CD4-positive, alpha-beta T cell (primary cell): ENCODE data around the gene NOC3L. TPM values are rescaled to one million over a fixed set of nuclear protein-coding genes. Genes with fewer than 3 reads are reported as not detected.

Experiments used
- ATAC-seq: fragments of 200-7000 bp; cut with Tn5 transposase; one replicate; pipeline ENCODE4 v1.10.0; 2022; ENCODE audit warnings: mild to moderate bottlenecking; ENCODE audit not compliant: poor library complexity
- CTCF ChIA-PET: fragments of 350-600 bp; sonication (Branson Sonifier 250); formaldehyde crosslinking; loops from one replicate; lab custom pipeline; 2021; ENCODE audit warnings: antibody characterized with exemption, inconsistent platforms; lab: Charles Lee
- POLR2A ChIA-PET: fragments of 350-600 bp; sonication (Branson Sonifier 250); formaldehyde crosslinking; loops from one replicate; lab custom pipeline; 2021; ENCODE audit warnings: antibody characterized with exemption, inconsistent platforms; lab: Charles Lee
- DNase-seq, 14 experiments: peaks; one replicate each; pipeline ENCODE4 v3.0.0-alpha.2; 2013 to 2020; ENCODE audit warnings: mixed read lengths in 2 of 14
- H3K27ac ChIP-seq, 2 donors: one replicate each; pipeline versions ENCODE4 v1.5.1 to v1.7.0; 2013; ENCODE audit warnings: low read length in 2 of 2, low read depth in 1 of 2, mild to moderate bottlenecking in 1 of 2
- H3K27me3 ChIP-seq, 2 experiments: 1 replicate in 1 of 2; 2 replicates in 1 of 2; pipeline versions ENCODE4 v1.6.1 to v1.7.0; 2013; ENCODE audit warnings: low read length in 2 of 2, control low read depth in 1 of 2, mild to moderate bottlenecking in 1 of 2, moderate library complexity in 1 of 2; ENCODE audit not compliant: insufficient read depth in 2 of 2, control insufficient read depth in 1 of 2
- H3K36me3 ChIP-seq: one replicate; pipeline ENCODE4 v1.6.1; 2013; ENCODE audit warnings: low read length, control low read depth; ENCODE audit not compliant: insufficient read depth
- H3K4me1 ChIP-seq: one replicate; pipeline ENCODE4 v1.6.1; 2013; ENCODE audit warnings: low read length, control low read depth; ENCODE audit not compliant: insufficient read depth
- H3K4me3 ChIP-seq: one replicate; pipeline ENCODE4 v1.5.1; 2013; ENCODE audit warnings: mild to moderate bottlenecking, low read length, moderate library complexity
- H3K9me3 ChIP-seq, 2 experiments: 1 replicate in 1 of 2; 2 replicates in 1 of 2; pipeline versions ENCODE4 v1.6.1 to v1.7.0; 2013; ENCODE audit warnings: low read length in 2 of 2, mild to moderate bottlenecking in 2 of 2, control low read depth in 1 of 2, moderate library complexity in 1 of 2; ENCODE audit not compliant: control insufficient read depth in 1 of 2, insufficient read depth in 1 of 2
- H3K27ac Mint-ChIP-seq: one replicate; pipeline ENCODE4 v1.8.0; 2020; ENCODE audit warnings: mixed read lengths
- H3K27me3 Mint-ChIP-seq: one replicate; pipeline ENCODE4 v1.8.0; 2021; ENCODE audit warnings: mixed read lengths
- H3K36me3 Mint-ChIP-seq: one replicate; pipeline ENCODE4 v1.8.0; 2021; ENCODE audit warnings: low read depth, mixed read lengths
- H3K4me1 Mint-ChIP-seq: one replicate; pipeline ENCODE4 v1.8.0; 2021; ENCODE audit warnings: low read depth, mixed read lengths
- H3K4me3 Mint-ChIP-seq: one replicate; pipeline ENCODE4 v1.8.0; 2020; ENCODE audit warnings: mild to moderate bottlenecking, mixed read lengths
- H3K9me3 Mint-ChIP-seq: one replicate; pipeline ENCODE4 v1.8.0; 2020; ENCODE audit warnings: mixed read lengths
- CTCF ChIP-seq: fragments of 200-600 bp; IDR thresholded peaks from one replicate; pipeline ENCODE4 v1.8.0; 2022; ENCODE audit warnings: antibody characterized with exemption, mild to moderate bottlenecking
- intact Hi-C, 2 experiments: fragments of 100-400 bp; cut with DNase I in 1 of 2; cut with micrococcal nuclease in 1 of 2; formaldehyde crosslinking; loops; one replicate each; pipeline versions ENCODE4 v1.15.1 to v1.9.0; 2023 to 2025; cut with DNase I, micrococcal nuclease
- total RNA-seq, 174 experiments: library from RNA in 2 of 174; stranded (reverse) in 2 of 174; gene quantifications; one replicate each; pipeline ENCODE4 v1.2.3 and lab custom pipeline; 2021 to 2026

Gene NOC3L
- total RNA-seq, 2 experiments from 2014 or later = 7.1 to 8.0 TPM

- H3K27ac Mint-ChIP-seq = peak overlapping the region; percentile 94
- peaks cover 40% of the 10 kb centered on the region for H3K36me3 Mint-ChIP-seq
- no peak for TF ChIP-seq CTCF
- intact Hi-C loops = loop anchor here in 1 of 2 experiments (2.0 to 10.0 kb wide), 5 partner anchors 184 to 1768 kb away; partner anchors contain the start of genes EXOC6, FRA10AC1, HELLS and KIF11
- peak overlapping the region; percentile 93 for H3K4me3 Mint-ChIP-seq
- H3K27ac ChIP-seq = peak overlapping the region in 1 of 2 donors; percentile 75
- peaks cover 9% of the 10 kb centered on the region for H3K36me3 ChIP-seq
- no peaks in the 10 kb centered on the region for H3K9me3 ChIP-seq
- H3K4me1 Mint-ChIP-seq = peaks cover 48% of the 10 kb centered on the region
- no peaks in the 10 kb centered on the region for H3K27me3 Mint-ChIP-seq
- peak overlapping the region; percentile 73 for H3K4me3 ChIP-seq
- peak; percentile 14 for ATAC-seq
- peaks cover 17% of the 10 kb centered on the region for H3K4me1 ChIP-seq
- ChIA-PET POLR2A (no interaction called here), CTCF (interaction anchor here (0.9 to 1.1 kb wide), 2 partner anchors 41 to 43 kb away, joined by 3 to 4 read pairs; no protein-coding TSS in a partner anchor)
- H3K27me3 ChIP-seq = peaks cover 0 to 2% of the 10 kb centered on the region in 2 experiments
- no peak for DNase-seq
- no peaks in the 10 kb centered on the region for H3K9me3 Mint-ChIP-seq
These were observed 469 bp upstream of the NOC3L start for GRCh38 chr10:94363251-94363565.

- Mint-ChIP-seq H3K27me3 (no peaks in the 10 kb centered on the region), H3K4me1 (peaks cover 57% of the 10 kb centered on the region), H3K36me3 (peaks cover 59% of the 10 kb centered on the region), H3K4me3 (peak overlapping the region; percentile 93), H3K9me3 (no peaks in the 10 kb centered on the region), H3K27ac (peak overlapping the region; percentile 94)
- peak overlapping the region; percentile 73 for H3K4me3 ChIP-seq
- no peaks in the 10 kb centered on the region for H3K9me3 ChIP-seq
- intact Hi-C loops = loop anchor here in 1 of 2 experiments (5.0 to 10.0 kb wide), 4 partner anchors 186 to 1766 kb away; partner anchors contain the start of genes EXOC6, HELLS, KIF11 and SLC35G1
- DNase-seq (peak in 3 of 14 experiments; percentile 42 to 62 (median 62)), ATAC-seq (no peak)
- peaks cover 28% of the 10 kb centered on the region for H3K36me3 ChIP-seq
- peaks cover 0 to 2% of the 10 kb centered on the region in 2 experiments for H3K27me3 ChIP-seq
- TF ChIP-seq CTCF = no peak
- H3K27ac ChIP-seq = no peak overlapping the region
- CTCF ChIA-PET = interaction anchor here (1.2 kb wide), 1 partner anchor 12 kb away, joined by 3 read pairs; no protein-coding TSS in a partner anchor
- peaks cover 17% of the 10 kb centered on the region for H3K4me1 ChIP-seq
- POLR2A ChIA-PET = no interaction called here
These were observed 1.5 kb downstream of the NOC3L start for GRCh38 chr10:94361171-94361794.

- Histone ChIP-seq H3K9me3 (no peaks in the 10 kb centered on the region), H3K4me3 (no peak overlapping the region), H3K4me1 (peaks cover 17% of the 10 kb centered on the region), H3K27ac (no peak overlapping the region), H3K27me3 (no peaks in the 10 kb centered on the region), H3K36me3 (peaks cover 53% of the 10 kb centered on the region)
- POLR2A ChIA-PET = no interaction called here
- Mint-ChIP-seq H3K9me3 (no peaks in the 10 kb centered on the region), H3K4me1 (peaks cover 53% of the 10 kb centered on the region), H3K27me3 (no peaks in the 10 kb centered on the region), H3K4me3 (no peak overlapping the region), H3K36me3 (peaks cover 77% of the 10 kb centered on the region), H3K27ac (no peak overlapping the region)
- no peak for ATAC-seq
- no peak for TF ChIP-seq CTCF
- intact Hi-C loops = loop anchor here in 1 of 2 experiments (5.0 kb wide), 1 partner anchor 861 kb away; the partner anchor contains the start of gene CEP55
- CTCF ChIA-PET = no interaction called here
- no peak for DNase-seq
These were observed 4.3 kb downstream of the NOC3L start for GRCh38 chr10:94358480-94358879.
